Measurements from ENCODE around the gene TRMT11. TPM values are rescaled to one million over a fixed set of nuclear protein-coding genes. Genes with fewer than 3 reads are reported as not detected.

TRMT11 gene
- total and polyA plus RNA-seq, 4 donors: 13.9 to 34.3 (median 26.7) TPM

GRCh38 chr6:125994670-125995488 is 8.5 kb downstream of the TRMT11 start:
- 60% methylated on average over 5 of the region's 5 CpGs for WGBS, 2 donors
- intact Hi-C loops (cut with DNase I): no loop called here

GRCh38 chr6:125995972-125996580 is 9.7 kb downstream of the TRMT11 start:
- no peaks in the 10 kb centered on the region for H3K9me3 ChIP-seq (ENCODE audit: control insufficient read depth, low read length)
- H3K27me3 ChIP-seq (ENCODE audit: control insufficient read depth in 1 of 2, insufficient read depth in 2 of 2, low read length in 1 of 2): no peaks in the 10 kb centered on the region
- H3K27ac ChIP-seq (ENCODE audit: low read depth in 1 of 2, low read length in 2 of 2): no peak overlapping the region
- peak; percentile 58 to 83 for DNase-seq
- 4 to 9% methylated on average over 8 of the region's 8 CpGs for WGBS, 2 donors
- H3K4me3 ChIP-seq (ENCODE audit: low read length in 2 of 2): no peak overlapping the region
- ATAC-seq (ENCODE audit: low FRiP score): peak; percentile 92
- peaks cover 0 to 2% of the 10 kb centered on the region in 2 donors for H3K36me3 ChIP-seq (ENCODE audit: control insufficient read depth in 1 of 2, insufficient read depth in 2 of 2, low read length in 1 of 2)
- intact Hi-C loops (cut with DNase I): no loop called here
- H3K4me1 ChIP-seq (ENCODE audit: control insufficient read depth in 1 of 2, insufficient read depth in 2 of 2, low read length in 2 of 2): no peaks in the 10 kb centered on the region

More at GRCh38 chr6:125994670-125995488, 8.5 kb downstream of the TRMT11 start:
- Histone ChIP-seq H3K4me1 (ENCODE audit: control insufficient read depth in 1 of 2, insufficient read depth in 2 of 2, low read length in 2 of 2) (peaks cover 0 to 2% of the 10 kb centered on the region in 2 donors), H3K9me3 (ENCODE audit: control insufficient read depth, low read length) (no peaks in the 10 kb centered on the region), H3K4me3 (ENCODE audit: low read length in 2 of 2) (no peak overlapping the region), H3K27ac (ENCODE audit: low read depth in 1 of 2, low read length in 2 of 2) (no peak overlapping the region), H3K27me3 (ENCODE audit: control insufficient read depth in 1 of 2, insufficient read depth in 2 of 2, low read length in 1 of 2) (no peaks in the 10 kb centered on the region), H3K36me3 (ENCODE audit: control insufficient read depth in 1 of 2, insufficient read depth in 2 of 2, low read length in 1 of 2) (no peaks in the 10 kb centered on the region)
- ATAC-seq (ENCODE audit: low FRiP score): peak; percentile 58
- DNase-seq: no peak

- peaks cover under 1 to 2% of the 10 kb centered on the region in 2 donors for H3K36me3 ChIP-seq (ENCODE audit: control insufficient read depth in 1 of 2, insufficient read depth in 2 of 2, low read length in 1 of 2)
- H3K27ac ChIP-seq (ENCODE audit: low read depth in 1 of 2, low read length in 2 of 2): no peak overlapping the region
- H3K4me3 ChIP-seq (ENCODE audit: low read length in 2 of 2): no peak overlapping the region
- intact Hi-C loops (cut with DNase I): no loop called here
- no peaks in the 10 kb centered on the region for H3K4me1 ChIP-seq (ENCODE audit: control insufficient read depth in 1 of 2, insufficient read depth in 2 of 2, low read length in 2 of 2)
- WGBS, 2 donors: 90 to 91% methylated on average over 8 of the region's 8 CpGs
- no peaks in the 10 kb centered on the region for H3K9me3 ChIP-seq (ENCODE audit: control insufficient read depth, low read length)
- DNase-seq (no peak), ATAC-seq (ENCODE audit: low FRiP score) (no peak)
- H3K27me3 ChIP-seq (ENCODE audit: control insufficient read depth in 1 of 2, insufficient read depth in 2 of 2, low read length in 1 of 2): no peaks in the 10 kb centered on the region
Observed at GRCh38 chr6:126002755-126003679, 16.7 kb downstream of the TRMT11 start.

GRCh38 chr6:126007800-126008199 is 21.5 kb downstream of the TRMT11 start:
- no peak overlapping the region for H3K27ac ChIP-seq (ENCODE audit: low read depth in 1 of 2, low read length in 2 of 2)
- H3K9me3 ChIP-seq (ENCODE audit: control insufficient read depth, low read length): no peaks in the 10 kb centered on the region
- ATAC-seq (ENCODE audit: low FRiP score) (no peak), DNase-seq (no peak)
- no peaks in the 10 kb centered on the region for H3K27me3 ChIP-seq (ENCODE audit: control insufficient read depth in 1 of 2, insufficient read depth in 2 of 2, low read length in 1 of 2)
- H3K4me1 ChIP-seq (ENCODE audit: control insufficient read depth in 1 of 2, insufficient read depth in 2 of 2, low read length in 2 of 2): no peaks in the 10 kb centered on the region
- H3K36me3 ChIP-seq (ENCODE audit: control insufficient read depth in 1 of 2, insufficient read depth in 2 of 2, low read length in 1 of 2): peaks cover 0 to 4% of the 10 kb centered on the region in 2 donors
- no peak overlapping the region for H3K4me3 ChIP-seq (ENCODE audit: low read length in 2 of 2)
- intact Hi-C loops (cut with DNase I): no loop called here

GRCh38 chr6:126010040-126010439 is 23.7 kb downstream of the TRMT11 start:
- no peaks in the 10 kb centered on the region for H3K27me3 ChIP-seq (ENCODE audit: control insufficient read depth in 1 of 2, insufficient read depth in 2 of 2, low read length in 1 of 2)
- intact Hi-C loops (cut with DNase I): loop anchor here in 1 of 2 donors (10.0 kb wide), 1 partner anchor 645 kb away; no protein-coding TSS in a partner anchor
- H3K4me3 ChIP-seq (ENCODE audit: low read length in 2 of 2): no peak overlapping the region
- H3K27ac ChIP-seq (ENCODE audit: low read depth in 1 of 2, low read length in 2 of 2): no peak overlapping the region
- 79% methylated on average over 4 of the region's 4 CpGs for WGBS, 2 donors
- no peak for ATAC-seq (ENCODE audit: low FRiP score)
- H3K36me3 ChIP-seq (ENCODE audit: control insufficient read depth in 1 of 2, insufficient read depth in 2 of 2, low read length in 1 of 2): peaks cover 0 to 4% of the 10 kb centered on the region in 2 donors
- no peak for DNase-seq
- no peaks in the 10 kb centered on the region for H3K9me3 ChIP-seq (ENCODE audit: control insufficient read depth, low read length)
- H3K4me1 ChIP-seq (ENCODE audit: control insufficient read depth in 1 of 2, insufficient read depth in 2 of 2, low read length in 2 of 2): no peaks in the 10 kb centered on the region

- no peak for ATAC-seq (ENCODE audit: low FRiP score)
- no peak overlapping the region for H3K27ac ChIP-seq (ENCODE audit: low read depth in 1 of 2, low read length in 2 of 2)
Observed at GRCh38 chr6:126015863-126016262, 29.5 kb downstream of the TRMT11 start.

GRCh38 chr6:126016591-126016990 is 30.3 kb downstream of the TRMT11 start:
- Histone ChIP-seq H3K27ac (ENCODE audit: low read depth in 1 of 2, low read length in 2 of 2) (no peak overlapping the region), H3K27me3 (ENCODE audit: control insufficient read depth in 1 of 2, insufficient read depth in 2 of 2, low read length in 1 of 2) (no peaks in the 10 kb centered on the region), H3K4me3 (ENCODE audit: low read length in 2 of 2) (no peak overlapping the region), H3K9me3 (ENCODE audit: control insufficient read depth, low read length) (no peaks in the 10 kb centered on the region), H3K36me3 (ENCODE audit: control insufficient read depth in 1 of 2, insufficient read depth in 2 of 2, low read length in 1 of 2) (peaks cover 0 to 2% of the 10 kb centered on the region in 2 donors), H3K4me1 (ENCODE audit: control insufficient read depth in 1 of 2, insufficient read depth in 2 of 2, low read length in 2 of 2) (no peaks in the 10 kb centered on the region)
- no peak for DNase-seq
- intact Hi-C loops (cut with DNase I): loop anchor here in 1 of 2 donors (10.0 kb wide), 1 partner anchor 638 kb away; no protein-coding TSS in a partner anchor
- ATAC-seq (ENCODE audit: low FRiP score): no peak
- 95 to 99% methylated on average over 2 of the region's 2 CpGs for WGBS, 2 donors

More at GRCh38 chr6:126015863-126016262, 29.5 kb downstream of the TRMT11 start:
- Histone ChIP-seq H3K27me3 (ENCODE audit: control insufficient read depth in 1 of 2, insufficient read depth in 2 of 2, low read length in 1 of 2) (no peaks in the 10 kb centered on the region), H3K36me3 (ENCODE audit: control insufficient read depth in 1 of 2, insufficient read depth in 2 of 2, low read length in 1 of 2) (no peaks in the 10 kb centered on the region), H3K9me3 (ENCODE audit: control insufficient read depth, low read length) (no peaks in the 10 kb centered on the region), H3K4me1 (ENCODE audit: control insufficient read depth in 1 of 2, insufficient read depth in 2 of 2, low read length in 2 of 2) (no peaks in the 10 kb centered on the region), H3K4me3 (ENCODE audit: low read length in 2 of 2) (no peak overlapping the region)
- intact Hi-C loops (cut with DNase I): loop anchor here in 1 of 2 donors (10.0 kb wide), 1 partner anchor 639 kb away; no protein-coding TSS in a partner anchor
- DNase-seq: no peak
- WGBS, 2 donors: 73 to 85% methylated on average over 1 of the region's 1 CpG

GRCh38 chr6:126017668-126018067 is 31.3 kb downstream of the TRMT11 start:
- ATAC-seq (ENCODE audit: low FRiP score) (no peak), DNase-seq (no peak)
- no peak overlapping the region for H3K27ac ChIP-seq (ENCODE audit: low read depth in 1 of 2, low read length in 2 of 2)
- H3K27me3 ChIP-seq (ENCODE audit: control insufficient read depth in 1 of 2, insufficient read depth in 2 of 2, low read length in 1 of 2): no peaks in the 10 kb centered on the region
- H3K4me1 ChIP-seq (ENCODE audit: control insufficient read depth in 1 of 2, insufficient read depth in 2 of 2, low read length in 2 of 2): no peaks in the 10 kb centered on the region
- no peaks in the 10 kb centered on the region for H3K9me3 ChIP-seq (ENCODE audit: control insufficient read depth, low read length)
- intact Hi-C loops (cut with DNase I): loop anchor here in 1 of 2 donors (10.0 kb wide), 1 partner anchor 637 kb away; no protein-coding TSS in a partner anchor
- peaks cover 0 to 2% of the 10 kb centered on the region in 2 donors for H3K36me3 ChIP-seq (ENCODE audit: control insufficient read depth in 1 of 2, insufficient read depth in 2 of 2, low read length in 1 of 2)
- no peak overlapping the region for H3K4me3 ChIP-seq (ENCODE audit: low read length in 2 of 2)

Data from aorta (tissue), 5 donors.